Peyer's patch (tissue), 4 donors: Measurements from ENCODE around the gene RNF217.

ENCODE experiments used
- CTCF ChIP-seq, 6 experiments: fragments of 450-650 bp in 4 of 6; fragments of 200-600 bp in 2 of 6; sonication (generic) in 1 of 6; IDR thresholded peaks; one replicate each; pipeline ENCODE4 v1.5.1; 2017 to 2019; ENCODE audit warnings: antibody characterized with exemption in 6 of 6, mild to moderate bottlenecking in 3 of 6, moderate library complexity in 1 of 6
- POLR2A ChIP-seq, 2 donors: fragments of 450-650 bp; IDR thresholded peaks; one replicate each; pipeline ENCODE4 v1.5.1; 2017; ENCODE audit warnings: antibody characterized with exemption in 2 of 2, mild to moderate bottlenecking in 2 of 2, moderate library complexity in 2 of 2

DNA sequence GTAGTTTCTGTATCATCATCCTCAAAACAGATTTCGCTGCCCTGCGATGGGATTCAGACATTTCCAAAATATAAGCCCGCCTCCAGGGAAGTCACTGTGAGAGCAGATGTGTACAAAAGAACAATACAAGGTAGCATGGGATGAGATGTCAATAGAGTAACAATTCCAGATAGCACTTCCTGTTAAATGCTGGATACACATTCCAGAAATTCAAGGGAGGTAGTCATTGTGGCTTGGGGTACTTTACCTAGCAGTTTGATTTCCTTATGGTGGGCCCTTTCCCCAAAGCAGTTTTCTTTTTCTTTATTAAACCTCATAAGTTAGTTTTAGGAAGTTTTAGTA lies 2.5 kb downstream of the RNF217 start:
- TF ChIP-seq CTCF (IDR thresholded peaks at IDR 0.05) = no peak
- TF ChIP-seq POLR2A (IDR thresholded peaks at IDR 0.05) = no peak
